OCI-LY7 (cell line): ENCODE measurements around the gene VANGL1.

Experiments used
- CTCF ChIP-seq: fragments of 200-600 bp; sonication (generic); conservative IDR thresholded peaks from 2 replicates; pipeline ENCODE4 v1.5.1; 2014; ENCODE audit warnings: mild to moderate bottlenecking, antibody characterized with exemption, low read length, moderate library complexity, mixed read lengths
- EZH2phosphoT487 ChIP-seq: fragments of 200-600 bp; sonication (generic); IDR thresholded peaks from 2 replicates; pipeline ENCODE4 v1.6.1; 2018; ENCODE audit warnings: low read depth, borderline replicate concordance, mild to moderate bottlenecking, mixed run types, antibody characterized with exemption, low read length, moderate library complexity, mixed read lengths

GRCh38 chr1:115651391-115651790, 9.6 kb downstream of the VANGL1 start:
- TF ChIP-seq CTCF: no peak
- no peak for TF ChIP-seq EZH2phosphoT487
